ENCODE measurements around the gene DYTN. TPM values are rescaled to one million over a fixed set of nuclear protein-coding genes. Genes with fewer than 3 reads are reported as not detected.

Gene DYTN
- total RNA-seq (2014; rRNA removed; shearing (Covaris generic)) (not detected in 2 replicates), polyA plus RNA-seq (2016; fragmentation: Nextera tagmentation; extraction: Ambion mirVana) (not detected in 2 replicates)

GRCh38 chr2:206718296-206718695 lies at the start of gene DYTN:
TSS of gene DYTN (minus strand) at chr2:206718396. CDS start at chr2:206718279, 117 bp downstream.
- TF ChIP-seq EZH2 (IDR thresholded peaks at IDR 0.05; ENCODE audit: insufficient read depth, poor library complexity, severe bottlenecking): no peak
- Histone ChIP-seq H2AFZ (no peak within 1 kb of the TSS), H3K9ac (no peak within 1 kb of the TSS), H3K27ac (no peak within 1 kb of the TSS), H3K27me3 (replicated peaks; ENCODE audit: insufficient read depth) (peaks cover 4% of the 10 kb centered on the region; the same call in 1 of the 2 replicates), H3K36me3 (ENCODE audit: low read depth) (no peaks in the 10 kb centered on the region), H3K4me3 (no peak within 1 kb of the TSS), H3K4me1 (ENCODE audit: insufficient read depth) (no peaks in the 10 kb centered on the region), H3K4me2 (ENCODE audit: unreplicated experiment) (no peak within 1 kb of the TSS), H3K9me3 (ENCODE audit: low read depth) (no peaks in the 10 kb centered on the region), H3K9me2 (ENCODE audit: insufficient read depth) (no peaks in the 10 kb centered on the region), H3F3A (ENCODE audit: insufficient read depth) (no peaks in the 10 kb centered on the region), H3K79me2 (ENCODE audit: insufficient read depth) (no peaks in the 10 kb centered on the region), H4K20me1 (ENCODE audit: insufficient read depth) (no peaks in the 10 kb centered on the region)
- WGBS, 2 experiments (ENCODE audit: low coverage in 1 of 2, low lambda C conversion rate in 2 of 2, missing lambda C conversion rate in 2 of 2): 23 to 29% methylated on average over 1 of the region's 1 CpG
- no peak for DNase-seq
- in situ Hi-C loops (cut with MboI): no loop called here

DNA sequence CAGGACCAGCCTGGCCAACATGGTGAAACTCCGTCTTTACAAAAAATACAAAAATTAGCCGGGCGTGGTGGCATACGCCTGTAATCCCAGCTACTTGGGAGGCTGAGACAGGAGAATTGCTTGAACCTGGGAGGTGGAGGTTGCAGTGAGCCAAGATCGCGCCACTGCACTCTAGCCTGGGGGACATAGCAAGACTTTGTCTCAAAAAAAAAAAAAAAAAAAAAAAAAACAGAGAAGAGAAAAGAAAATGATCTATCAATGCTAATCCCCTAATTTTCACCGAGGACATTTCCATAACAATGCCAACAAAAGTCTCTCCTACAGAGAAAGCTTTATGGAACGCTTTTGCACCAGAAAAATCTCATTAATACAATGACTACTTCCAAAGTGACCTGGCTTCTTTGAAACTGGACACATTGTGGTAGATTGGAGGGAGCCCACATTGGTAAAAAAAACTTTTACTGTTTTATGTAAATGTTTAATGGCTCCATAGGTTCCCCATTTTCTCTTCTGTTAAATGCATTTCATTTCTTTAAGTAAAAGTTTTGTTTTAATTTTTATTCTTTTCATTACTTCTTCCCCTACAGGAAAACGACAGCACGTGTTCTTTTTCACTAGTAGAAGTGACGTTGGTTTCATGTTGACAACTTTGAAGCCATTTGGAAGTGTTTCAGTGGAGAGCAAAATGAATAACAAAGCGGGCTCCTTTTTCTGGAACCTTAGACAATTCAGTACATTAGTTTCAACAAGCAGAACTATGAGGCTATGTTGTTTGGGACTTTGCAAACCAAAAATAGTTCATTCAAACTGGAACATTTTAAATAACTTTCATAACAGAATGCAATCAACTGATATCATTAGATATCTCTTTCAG lies 48.1 kb upstream of the DYTN start:
- H3K36me3 ChIP-seq (ENCODE audit: low read depth): peaks cover 11% of the 10 kb centered on the region; the same call in 1 of the 2 replicates
- peak overlapping the region; percentile 98 for H3K27ac ChIP-seq
- H3K4me2 ChIP-seq (ENCODE audit: unreplicated experiment): peak overlapping the region; percentile 88
- DNase-seq: no peak
- peak overlapping the region; percentile 99 for H3K4me3 ChIP-seq
- no peaks in the 10 kb centered on the region for H3K27me3 ChIP-seq (replicated peaks; ENCODE audit: insufficient read depth)
- no peaks in the 10 kb centered on the region for H3K9me2 ChIP-seq (ENCODE audit: insufficient read depth)
- peaks cover 48% of the 10 kb centered on the region for H3K79me2 ChIP-seq (ENCODE audit: insufficient read depth)
- WGBS, 2 experiments (ENCODE audit: low coverage in 1 of 2, low lambda C conversion rate in 2 of 2, missing lambda C conversion rate in 2 of 2): 29 to 30% methylated on average over 10 to 12 of the region's 12 CpGs
- H2AFZ ChIP-seq: peak overlapping the region; percentile 98
- no peak for TF ChIP-seq EZH2phosphoT487 (IDR thresholded peaks at IDR 0.05; ENCODE audit: insufficient read depth, low read depth)
- TF ChIP-seq EZH2 (IDR thresholded peaks at IDR 0.05; ENCODE audit: insufficient read depth, poor library complexity, severe bottlenecking): no peak
- H4K20me1 ChIP-seq (ENCODE audit: insufficient read depth): no peaks in the 10 kb centered on the region
- H3K9me3 ChIP-seq (ENCODE audit: low read depth): no peaks in the 10 kb centered on the region
- in situ Hi-C loops (cut with MboI): no loop called here
- peaks cover 9% of the 10 kb centered on the region for H3K4me1 ChIP-seq (ENCODE audit: insufficient read depth)
- no peaks in the 10 kb centered on the region for H3F3A ChIP-seq (ENCODE audit: insufficient read depth)
- H3K9ac ChIP-seq: peak overlapping the region; percentile 99

DNA sequence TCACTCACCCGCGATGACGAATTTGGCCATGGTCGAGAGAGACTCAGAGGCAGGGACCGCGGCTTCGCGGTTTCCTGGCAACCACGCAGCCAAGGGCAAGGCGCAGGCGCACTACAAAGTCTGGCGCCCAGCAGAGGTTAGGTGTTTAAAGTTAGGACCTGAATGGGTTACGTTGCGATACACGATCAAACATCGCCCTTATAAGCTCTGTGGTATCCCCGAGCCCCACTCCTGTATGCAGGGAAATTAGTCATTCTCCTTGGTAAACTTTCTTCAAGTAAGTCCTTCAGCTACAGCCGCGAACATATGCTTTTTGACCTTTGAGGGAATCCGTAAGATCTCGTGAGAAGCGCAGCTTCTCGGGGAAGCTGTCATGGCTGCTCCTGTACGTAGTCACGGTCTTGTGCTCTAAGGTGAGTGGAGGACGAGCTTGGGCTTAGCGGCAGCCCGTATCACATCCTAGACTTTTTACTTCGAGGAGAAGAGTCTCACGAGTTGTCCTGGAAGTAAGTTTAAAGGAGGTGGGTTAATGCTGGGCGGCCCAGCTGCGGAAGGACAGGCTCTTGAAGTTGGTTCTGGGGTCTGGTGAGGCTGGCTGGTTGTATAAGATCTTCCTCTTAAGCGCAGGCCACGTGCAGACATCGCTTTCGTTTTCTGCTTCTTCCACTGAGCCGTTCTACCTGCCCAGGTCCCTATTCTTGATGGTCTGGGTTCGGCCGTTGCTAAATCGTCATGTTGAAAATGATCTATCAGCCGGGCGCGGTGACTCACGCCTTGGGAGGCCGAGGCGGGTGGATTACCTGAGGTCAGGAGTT lies 47.3 kb upstream of the DYTN start, which contains the start of the genes FASTKD2 and MDH1B:
FASTKD2 (plus strand) TSS at position 365 of the 815 bp plus-strand sequence. CDS start 1,088 bp downstream, outside the sequence.
MDH1B (minus strand) TSS at position 87 of the 815 bp plus-strand sequence; CDS start at position 30, 57 bp downstream.
- H3F3A ChIP-seq (ENCODE audit: insufficient read depth): no peaks in the 10 kb centered on the region

DNA sequence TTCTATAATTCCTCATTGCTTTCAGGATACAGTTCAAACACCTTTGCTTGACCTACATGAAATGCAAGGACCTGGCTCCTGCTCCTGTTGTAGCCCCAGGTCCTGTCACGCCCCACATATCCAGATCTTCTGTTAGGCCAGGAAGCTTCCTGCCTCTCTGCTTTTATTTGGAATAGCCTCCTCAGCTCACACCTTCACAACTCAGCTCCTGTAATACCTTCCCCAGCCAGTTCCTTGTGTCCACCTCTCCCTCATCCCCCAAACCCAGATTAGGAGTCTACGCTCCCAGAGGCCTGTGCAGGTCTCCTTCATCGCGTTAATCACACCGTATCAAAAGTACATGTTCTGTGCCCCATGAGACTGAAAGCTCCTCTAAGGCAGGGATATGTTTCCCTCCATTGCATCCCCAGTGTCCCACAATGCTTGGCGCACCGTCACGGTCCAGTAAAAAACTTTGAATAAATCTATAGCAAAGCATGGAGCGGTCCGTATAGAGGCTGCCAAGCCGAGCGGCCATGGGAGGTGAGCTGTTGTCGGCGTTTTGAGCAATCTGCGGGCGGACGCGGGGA lies 46.6 kb upstream of the DYTN start:
- Histone ChIP-seq H3F3A (ENCODE audit: insufficient read depth) (no peaks in the 10 kb centered on the region), H3K27me3 (replicated peaks; ENCODE audit: insufficient read depth) (no peaks in the 10 kb centered on the region), H3K4me2 (ENCODE audit: unreplicated experiment) (peak overlapping the region; percentile 91), H3K4me3 (peak overlapping the region; percentile 99), H3K27ac (peak overlapping the region; percentile 98), H3K79me2 (ENCODE audit: insufficient read depth) (peaks cover 41% of the 10 kb centered on the region), H3K36me3 (ENCODE audit: low read depth) (0 out of 2 replicates have a peak, but pooled peaks cover 6% of the 10 kb centered on the region), H3K9ac (peak overlapping the region; percentile 99), H3K4me1 (ENCODE audit: insufficient read depth) (peaks cover 9% of the 10 kb centered on the region), H3K9me3 (ENCODE audit: low read depth) (no peaks in the 10 kb centered on the region), H2AFZ (peak overlapping the region; percentile 98), H4K20me1 (ENCODE audit: insufficient read depth) (no peaks in the 10 kb centered on the region), H3K9me2 (ENCODE audit: insufficient read depth) (no peaks in the 10 kb centered on the region)
- in situ Hi-C loops (cut with MboI): no loop called here
- TF ChIP-seq EZH2 (IDR thresholded peaks at IDR 0.05; ENCODE audit: insufficient read depth, poor library complexity, severe bottlenecking): no peak
- no peak for TF ChIP-seq EZH2phosphoT487 (IDR thresholded peaks at IDR 0.05; ENCODE audit: insufficient read depth, low read depth)
- no peak for DNase-seq
- WGBS, 2 experiments (ENCODE audit: low coverage in 1 of 2, low lambda C conversion rate in 2 of 2, missing lambda C conversion rate in 2 of 2): 11% methylated on average over 18 of the region's 18 CpGs

More for the DNA sequence above, 47.3 kb upstream of the DYTN start, which contains the start of the genes FASTKD2 and MDH1B:
- Histone ChIP-seq H3K27me3 (replicated peaks; ENCODE audit: insufficient read depth) (no peaks in the 10 kb centered on the region), H3K4me1 (ENCODE audit: insufficient read depth) (peaks cover 9% of the 10 kb centered on the region), H3K9me2 (ENCODE audit: insufficient read depth) (no peaks in the 10 kb centered on the region), H3K4me2 (ENCODE audit: unreplicated experiment) (peak within 1 kb of the TSS; percentile 91), H3K9ac (peak within 1 kb of the TSS; percentile 99), H3K36me3 (ENCODE audit: low read depth) (0 out of 2 replicates have a peak, but pooled peaks cover 6% of the 10 kb centered on the region), H2AFZ (peak within 1 kb of the TSS; percentile 98), H3K79me2 (ENCODE audit: insufficient read depth) (peaks cover 45% of the 10 kb centered on the region), H4K20me1 (ENCODE audit: insufficient read depth) (no peaks in the 10 kb centered on the region), H3K27ac (peak within 1 kb of the TSS; percentile 98), H3K9me3 (ENCODE audit: low read depth) (no peaks in the 10 kb centered on the region), H3K4me3 (peak within 1 kb of the TSS; percentile 99)
- 0 to 1% methylated on average over 46 of the region's 46 CpGs for WGBS, 2 experiments (ENCODE audit: low coverage in 1 of 2, low lambda C conversion rate in 2 of 2, missing lambda C conversion rate in 2 of 2)
- in situ Hi-C loops (cut with MboI): no loop called here
- TF ChIP-seq EZH2 (IDR thresholded peaks at IDR 0.05; ENCODE audit: insufficient read depth, poor library complexity, severe bottlenecking) (no peak), EZH2phosphoT487 (IDR thresholded peaks at IDR 0.05; ENCODE audit: insufficient read depth, low read depth) (no peak)
- peak; percentile 100 for DNase-seq
